ENCODE results near the gene MARCHF3. TPM values are rescaled to one million over a fixed set of nuclear protein-coding genes. Genes with fewer than 3 reads are reported as not detected.

The MARCHF3 gene
- total and polyA plus RNA-seq, 2 donors from 2014 or later, result 1.5 to 8.0 TPM

GRCh38 chr5:126972062-126972895 is 58.1 kb downstream of the MARCHF3 start:
- H3K4me1 ChIP-seq (ENCODE audit: control insufficient read depth in 2 of 3, insufficient read depth in 2 of 3, low read depth in 1 of 3, low read length in 3 of 3), result peaks cover 0 to 3% (median 0%) of the 10 kb centered on the region in 3 donors
- no peak overlapping the region for H3K9ac ChIP-seq (ENCODE audit: low read length in 3 of 3)
- intact Hi-C loops (cut with DNase I), result no loop called here
- no peaks in the 10 kb centered on the region for H3K27me3 ChIP-seq (ENCODE audit: control insufficient read depth, insufficient read depth, low read length)
- H3K9me3 ChIP-seq (ENCODE audit: control insufficient read depth in 2 of 3, insufficient read depth in 1 of 3, low read length in 3 of 3), result no peaks in the 10 kb centered on the region
- no peak overlapping the region for H3K4me3 ChIP-seq (ENCODE audit: low read length in 3 of 3)
- no peak overlapping the region for H3K27ac ChIP-seq (ENCODE audit: low read depth in 2 of 2, low read length in 2 of 2)
- H3K36me3 ChIP-seq (ENCODE audit: control insufficient read depth in 2 of 3, insufficient read depth in 3 of 3, low read length in 3 of 3), result no peaks in the 10 kb centered on the region
- FAIRE-seq, result no peak
- no peak for TF ChIP-seq CTCF (IDR thresholded peaks at IDR 0.05; ENCODE audit: borderline replicate concordance, extremely low read depth, insufficient read depth)
- peak in 1 of 5 donors; percentile 16 for DNase-seq

- intact Hi-C loops (cut with DNase I), result no loop called here
- no peaks in the 10 kb centered on the region for H3K9me3 ChIP-seq (ENCODE audit: control insufficient read depth in 2 of 3, insufficient read depth in 1 of 3, low read length in 3 of 3)
- FAIRE-seq, result no peak
- H3K9ac ChIP-seq (ENCODE audit: low read length in 3 of 3), result no peak overlapping the region
- peak in 1 of 5 donors; percentile 20 for DNase-seq
- H3K4me1 ChIP-seq (ENCODE audit: control insufficient read depth in 2 of 3, insufficient read depth in 2 of 3, low read depth in 1 of 3, low read length in 3 of 3), result peaks cover 0 to 3% (median 0%) of the 10 kb centered on the region in 3 donors
- no peak overlapping the region for H3K4me3 ChIP-seq (ENCODE audit: low read length in 3 of 3)
- H3K27me3 ChIP-seq (ENCODE audit: control insufficient read depth, insufficient read depth, low read length), result no peaks in the 10 kb centered on the region
- TF ChIP-seq CTCF (IDR thresholded peaks at IDR 0.05; ENCODE audit: borderline replicate concordance, extremely low read depth, insufficient read depth), result no peak
- no peak overlapping the region for H3K27ac ChIP-seq (ENCODE audit: low read depth in 2 of 2, low read length in 2 of 2)
- H3K36me3 ChIP-seq (ENCODE audit: control insufficient read depth in 2 of 3, insufficient read depth in 3 of 3, low read length in 3 of 3), result no peaks in the 10 kb centered on the region
These were observed 58.8 kb downstream of the MARCHF3 start for GRCh38 chr5:126971455-126972031.

- Histone ChIP-seq H3K9me3 (ENCODE audit: control insufficient read depth in 2 of 3, insufficient read depth in 1 of 3, low read length in 3 of 3) (no peaks in the 10 kb centered on the region), H3K27ac (ENCODE audit: low read depth in 2 of 2, low read length in 2 of 2) (no peak overlapping the region), H3K9ac (ENCODE audit: low read length in 3 of 3) (no peak overlapping the region), H3K27me3 (ENCODE audit: control insufficient read depth, insufficient read depth, low read length) (no peaks in the 10 kb centered on the region), H3K4me3 (ENCODE audit: low read length in 3 of 3) (no peak overlapping the region), H3K36me3 (ENCODE audit: control insufficient read depth in 2 of 3, insufficient read depth in 3 of 3, low read length in 3 of 3) (no peaks in the 10 kb centered on the region), H3K4me1 (ENCODE audit: control insufficient read depth in 2 of 3, insufficient read depth in 2 of 3, low read depth in 1 of 3, low read length in 3 of 3) (peaks cover 0 to 3% (median 0%) of the 10 kb centered on the region in 3 donors)
- intact Hi-C loops (cut with DNase I), result no loop called here
- FAIRE-seq (no peak), DNase-seq (peak in 1 of 5 donors; percentile 29)
- TF ChIP-seq CTCF (IDR thresholded peaks at IDR 0.05; ENCODE audit: borderline replicate concordance, extremely low read depth, insufficient read depth), result no peak
These were observed 59.8 kb downstream of the MARCHF3 start for GRCh38 chr5:126970517-126971017.
